NCI-H446 treated with DMSO at 0.1 percent for 48 hours (cell line): Measurements from ENCODE around the gene IGFL3.
"Not testable (repeated sequence)": the region's sequence is repeated elsewhere in the genome, so short reads cannot be mapped to it uniquely, and the experiment has no call there.

Experiments
- DNase-seq: peaks from one replicate; lab custom pipeline; 2025; lab: John Stamatoyannopoulos, UW

The IGFL3 gene

GRCh38 chr19:46125447-46125846 is 959 bp upstream of the IGFL3 start:
- no peak for DNase-seq

DNA sequence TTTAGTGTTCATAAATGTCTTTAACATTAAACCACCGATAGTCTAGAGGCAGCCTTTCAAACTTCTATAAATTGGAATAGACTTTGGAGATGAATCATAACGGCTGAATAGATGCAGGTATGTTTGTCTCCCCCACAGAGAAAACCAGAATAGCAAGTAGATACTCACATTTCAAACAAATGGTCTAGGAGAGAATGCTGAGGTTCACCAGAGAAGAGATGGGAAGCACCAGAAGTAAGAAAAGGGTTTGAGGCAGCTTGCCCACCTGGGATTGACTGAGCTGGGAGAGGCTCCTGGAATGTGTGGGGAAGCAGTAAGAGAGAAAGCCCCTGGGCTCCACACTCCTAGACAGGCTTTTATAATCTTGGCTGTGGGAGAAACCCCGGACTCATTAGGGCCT is 6.4 kb downstream of the IGFL3 start:
- DNase-seq, result no peak

DNA sequence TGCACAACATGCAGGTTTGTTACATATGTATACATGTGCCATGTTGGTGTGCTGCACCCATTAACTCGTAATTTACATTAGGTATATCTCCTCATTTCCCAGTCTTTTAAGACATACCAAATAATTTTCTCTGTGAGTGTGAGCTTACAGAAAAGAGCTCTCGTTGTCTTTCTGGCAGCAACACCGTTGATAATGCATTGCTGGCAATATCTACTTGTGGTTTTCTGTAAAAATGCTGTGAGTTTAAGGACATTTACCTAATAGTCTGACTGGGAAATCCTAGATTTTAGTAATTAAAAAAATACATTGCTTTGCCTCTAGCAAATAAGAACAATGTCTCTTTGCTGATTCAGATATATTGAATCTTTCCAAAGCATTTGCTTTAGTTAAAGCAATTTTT is 8.4 kb downstream of the IGFL3 start:
- no peak for DNase-seq

DNA sequence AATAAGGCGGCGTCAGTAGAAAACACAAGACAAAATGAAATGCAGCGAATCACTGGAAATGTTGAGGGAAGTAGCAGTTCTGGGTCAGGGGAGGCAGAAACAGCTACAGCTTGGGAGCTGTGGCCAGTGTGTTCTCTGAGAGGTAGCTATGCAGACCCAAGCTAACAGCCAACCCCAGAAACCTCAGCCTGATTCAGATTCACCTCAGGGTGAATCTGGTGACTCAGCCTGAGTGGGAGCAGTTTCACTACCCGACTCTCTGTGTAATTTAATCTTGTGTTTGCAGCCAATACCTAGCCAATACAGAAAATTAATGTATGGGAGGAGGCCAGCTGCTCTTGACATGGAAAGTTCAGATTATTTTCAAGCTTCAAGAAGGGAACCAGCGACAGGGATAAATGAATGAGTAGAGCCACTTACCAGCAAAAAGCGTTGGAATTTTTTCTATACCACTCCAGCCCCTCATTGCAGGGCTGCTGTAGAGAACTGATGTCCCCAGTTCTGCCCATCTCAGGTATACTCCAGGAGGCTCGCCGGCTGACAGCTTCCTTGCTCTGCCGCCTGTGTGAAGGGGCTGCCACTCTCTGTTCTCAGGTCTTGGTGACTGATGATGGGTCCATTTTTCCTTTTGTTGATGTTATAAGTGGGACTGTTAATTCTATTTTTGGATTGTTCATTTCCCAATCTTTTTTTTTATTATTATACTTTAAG is 8.9 kb downstream of the IGFL3 start:
- DNase-seq, result no peak

DNA sequence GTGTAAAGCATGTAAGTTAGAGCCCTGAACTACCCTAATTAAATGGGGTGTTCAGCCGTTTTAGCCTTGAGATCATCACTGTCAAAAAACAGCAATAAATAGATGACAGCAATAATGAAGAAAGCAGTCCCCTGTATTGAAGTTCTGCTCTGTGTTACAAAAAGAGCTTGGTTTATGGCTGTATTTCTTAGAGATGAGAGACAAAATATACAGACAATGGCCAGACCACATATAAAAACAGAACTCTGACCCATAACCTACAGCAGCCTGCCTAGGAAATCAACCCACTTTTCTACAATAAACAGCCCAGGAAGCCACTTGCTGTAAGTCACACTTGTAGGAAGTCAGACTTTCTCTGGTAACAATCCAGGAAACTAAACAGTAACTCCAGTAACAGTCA is 10.8 kb downstream of the IGFL3 start:
- no peak for DNase-seq

- DNase-seq, result no peak
These were observed 12.0 kb downstream of the IGFL3 start for GRCh38 chr19:46112527-46112926.

- DNase-seq, result no peak
These were observed 13.1 kb downstream of the IGFL3 start for GRCh38 chr19:46111376-46111775.

GRCh38 chr19:46109876-46110275 is 14.6 kb downstream of the IGFL3 start:
- DNase-seq, result no peak

DNA sequence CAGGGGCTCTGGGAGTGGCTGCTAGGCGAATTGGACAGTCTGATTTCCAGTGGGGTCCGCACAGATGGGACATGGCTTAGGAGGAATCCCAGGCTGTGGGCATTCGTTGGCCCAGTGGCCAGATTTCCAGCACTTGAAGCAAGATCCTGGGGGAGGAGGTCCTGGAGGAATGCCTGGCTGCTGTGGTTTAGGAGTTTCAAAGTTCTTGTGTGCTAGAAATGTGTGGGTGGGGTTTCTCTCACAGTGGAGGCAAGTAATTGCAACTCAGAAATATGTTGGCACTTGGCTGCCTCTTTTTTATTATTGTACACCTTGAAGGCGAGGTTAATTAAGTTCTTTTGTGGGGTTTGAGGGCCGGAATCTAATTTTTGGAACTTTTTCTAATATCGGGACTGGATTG is 17.1 kb downstream of the IGFL3 start:
- DNase-seq, result no peak

- not testable (repeated sequence) for DNase-seq
These were observed 22.2 kb downstream of the IGFL3 start for GRCh38 chr19:46102333-46102732.

DNA sequence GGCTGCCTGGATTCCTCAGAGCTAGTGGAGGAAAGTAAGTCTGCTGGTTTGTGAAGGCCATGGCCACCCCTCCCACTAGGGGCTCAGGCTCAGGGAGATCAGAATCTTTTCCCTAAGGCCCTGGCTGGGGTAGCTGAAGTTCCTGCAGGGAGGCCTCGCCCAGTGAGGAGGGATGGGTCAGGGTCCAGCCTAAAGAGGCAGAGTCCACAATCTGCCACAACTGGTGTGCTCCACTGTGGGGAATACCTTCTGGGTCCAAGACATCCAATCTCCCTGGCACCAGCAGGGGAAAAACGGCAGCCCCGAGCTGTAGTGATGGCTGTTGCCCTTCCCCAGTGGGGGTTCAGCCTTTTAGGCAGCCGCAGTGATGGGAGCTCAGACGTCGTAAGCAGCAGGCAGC is 23.2 kb downstream of the IGFL3 start:
- DNase-seq, result no peak

- no peak for DNase-seq
These were observed 24.1 kb downstream of the IGFL3 start for GRCh38 chr19:46100344-46100743.

DNA sequence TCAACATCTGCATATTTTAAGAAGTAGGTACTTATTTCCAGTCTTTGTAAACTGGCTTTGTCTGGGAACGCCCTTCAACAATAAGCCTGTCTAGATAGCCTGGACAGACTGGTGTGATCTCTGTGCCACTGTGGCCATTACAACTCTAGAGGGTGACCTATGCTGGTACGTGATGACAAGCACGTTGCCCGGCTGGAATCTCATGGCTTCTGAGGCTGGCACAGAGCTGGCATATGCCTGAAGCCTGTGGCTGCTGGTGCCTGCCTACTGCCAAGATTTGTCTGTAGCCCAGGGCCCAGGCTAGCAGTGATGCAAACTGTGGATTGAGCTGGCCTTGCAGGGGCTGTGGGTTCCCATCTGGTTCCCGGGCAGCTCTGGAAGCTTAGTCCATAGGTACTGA is 34.0 kb downstream of the IGFL3 start:
- no peak for DNase-seq

- no peak for DNase-seq
These were observed 35.1 kb downstream of the IGFL3 start for GRCh38 chr19:46089432-46089831.

- DNase-seq, result no peak
These were observed 36.4 kb downstream of the IGFL3 start for GRCh38 chr19:46088101-46088500.

- no peak for DNase-seq
These were observed 38.6 kb downstream of the IGFL3 start for GRCh38 chr19:46085888-46086287.

DNA sequence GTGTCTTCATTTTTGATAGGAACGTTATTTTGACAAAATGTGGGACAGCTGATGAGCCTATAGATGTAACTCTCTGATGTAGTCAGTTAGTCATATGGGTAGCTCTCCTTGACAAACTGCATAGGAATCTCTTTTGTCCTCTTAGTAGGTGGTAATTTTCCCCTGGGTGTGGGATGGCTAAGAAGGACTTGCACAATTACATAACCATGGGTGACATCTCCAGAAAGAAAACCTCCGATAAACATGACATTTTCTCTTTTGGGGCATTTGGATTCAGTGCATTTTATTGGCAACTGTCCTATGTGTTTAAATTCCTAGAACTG is 41.8 kb downstream of the IGFL3 start:
- DNase-seq, result no peak

GRCh38 chr19:46081928-46082727 is 42.4 kb downstream of the IGFL3 start:
- peak; percentile 27 for DNase-seq

GRCh38 chr19:46080561-46080960 is 43.9 kb downstream of the IGFL3 start:
- DNase-seq, result no peak

DNA sequence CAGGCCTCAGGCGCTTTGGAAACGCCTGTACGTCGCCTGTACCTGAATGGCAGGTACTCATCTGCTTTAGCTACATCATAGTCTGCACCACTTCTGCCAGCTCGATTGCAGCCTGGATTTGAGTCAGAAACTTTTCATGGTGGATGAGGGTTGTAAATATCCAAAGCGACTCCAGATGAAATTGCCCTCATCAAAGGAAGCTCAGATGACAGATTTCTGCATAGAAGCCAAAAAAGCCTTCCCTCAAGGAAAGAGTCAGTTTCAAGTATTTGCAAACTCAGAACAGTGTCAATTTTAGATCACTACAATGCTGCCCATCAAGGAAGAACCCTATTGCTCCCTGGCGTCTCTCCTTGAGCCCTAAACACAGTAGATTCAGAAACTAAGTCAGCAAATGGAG is 44.9 kb downstream of the IGFL3 start:
- DNase-seq, result no peak

DNA sequence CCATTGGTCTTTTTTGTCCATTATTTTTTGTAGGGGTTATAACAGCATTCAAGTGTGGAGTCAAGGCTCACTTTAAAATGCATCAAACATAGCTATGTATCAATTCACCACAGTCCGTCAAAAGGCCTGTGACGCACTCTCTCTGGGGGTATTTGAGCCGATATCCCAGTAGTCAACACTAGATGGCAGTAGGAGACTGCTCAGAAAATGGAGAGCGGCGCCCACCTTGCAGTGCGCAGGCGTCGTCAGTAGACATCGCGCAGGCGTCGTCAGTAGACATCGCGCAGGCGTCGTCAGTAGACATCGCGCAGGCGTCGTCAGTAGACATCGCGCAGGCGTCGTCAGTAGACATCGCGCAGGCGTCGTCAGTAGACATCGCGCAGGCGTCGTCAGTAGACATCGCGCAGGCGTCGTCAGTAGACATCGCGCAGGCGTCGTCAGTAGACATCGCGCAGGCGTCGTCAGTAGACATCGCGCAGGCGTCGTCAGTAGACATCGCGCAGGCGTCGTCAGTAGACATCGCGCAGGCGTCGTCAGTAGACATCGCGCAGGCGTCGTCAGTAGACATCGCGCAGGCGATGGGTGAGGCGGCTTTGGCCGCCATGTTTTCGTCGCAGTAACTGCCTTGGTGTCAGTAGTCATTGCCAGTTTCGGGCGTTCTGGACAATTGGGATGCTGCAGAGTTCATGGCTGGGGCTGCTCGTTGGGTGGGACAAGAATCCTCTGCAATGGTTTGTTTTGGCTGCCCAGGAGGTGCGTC is 45.7 kb downstream of the IGFL3 start:
- not testable (repeated sequence) for DNase-seq

GRCh38 chr19:46077815-46078167 is 46.7 kb downstream of the IGFL3 start:
- no peak for DNase-seq
